NCI-H82 treated with DMSO at 0.1 percent for 48 hours (cell line): ENCODE data around the gene POM121.
"Not testable (repeated sequence)": the region's sequence is repeated elsewhere in the genome, so short reads cannot be mapped to it uniquely, and the experiment has no call there.

ENCODE experiments used
- DNase-seq: peaks from one replicate; lab custom pipeline; 2025; ENCODE audit not compliant: unreplicated experiment; lab: John Stamatoyannopoulos, UW

POM121 gene

DNA sequence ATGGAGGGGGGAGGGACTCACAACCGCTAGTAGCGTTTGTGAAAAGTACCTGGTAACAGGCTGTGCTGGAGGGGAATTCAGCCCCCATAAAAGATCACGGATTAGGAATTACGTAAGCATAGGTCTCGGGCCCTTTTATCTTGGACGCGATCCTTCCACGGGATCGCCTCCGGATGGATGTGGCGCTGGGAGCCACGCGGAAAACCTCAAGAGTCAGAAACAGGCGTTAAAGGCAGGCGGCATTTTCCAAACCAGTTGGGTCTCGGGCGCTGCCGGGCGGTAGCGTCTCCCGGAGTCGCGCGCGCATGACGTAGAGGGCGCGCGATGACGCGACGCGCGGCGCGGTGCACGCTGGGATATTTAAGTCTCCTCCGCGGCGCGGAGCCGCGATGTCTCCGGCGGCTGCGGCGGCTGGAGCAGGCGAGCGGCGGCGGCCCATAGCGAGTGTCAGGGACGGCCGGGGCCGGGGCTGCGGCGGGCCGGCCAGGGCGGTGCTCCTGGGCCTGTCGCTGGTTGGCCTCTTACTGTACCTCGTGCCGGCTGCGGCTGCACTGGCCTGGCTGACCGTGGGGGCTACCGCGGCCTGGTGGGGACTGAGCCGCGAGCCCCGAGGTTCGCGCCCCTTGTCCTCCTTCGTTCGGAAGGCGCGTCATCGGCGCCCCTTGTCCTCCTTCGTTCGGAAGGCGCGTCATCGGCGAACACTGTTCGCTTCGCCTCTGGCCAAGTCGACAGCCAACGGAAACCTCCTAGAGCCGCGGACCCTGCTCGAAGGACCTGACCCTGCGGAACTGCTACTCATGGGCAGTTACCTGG is at the start of gene POM121:
Gene POM121 (plus strand): TSS at position 363 of the 813 bp plus-strand sequence. CDS start 27 bp downstream, at position 390.
- DNase-seq, result peak; percentile 19

DNA sequence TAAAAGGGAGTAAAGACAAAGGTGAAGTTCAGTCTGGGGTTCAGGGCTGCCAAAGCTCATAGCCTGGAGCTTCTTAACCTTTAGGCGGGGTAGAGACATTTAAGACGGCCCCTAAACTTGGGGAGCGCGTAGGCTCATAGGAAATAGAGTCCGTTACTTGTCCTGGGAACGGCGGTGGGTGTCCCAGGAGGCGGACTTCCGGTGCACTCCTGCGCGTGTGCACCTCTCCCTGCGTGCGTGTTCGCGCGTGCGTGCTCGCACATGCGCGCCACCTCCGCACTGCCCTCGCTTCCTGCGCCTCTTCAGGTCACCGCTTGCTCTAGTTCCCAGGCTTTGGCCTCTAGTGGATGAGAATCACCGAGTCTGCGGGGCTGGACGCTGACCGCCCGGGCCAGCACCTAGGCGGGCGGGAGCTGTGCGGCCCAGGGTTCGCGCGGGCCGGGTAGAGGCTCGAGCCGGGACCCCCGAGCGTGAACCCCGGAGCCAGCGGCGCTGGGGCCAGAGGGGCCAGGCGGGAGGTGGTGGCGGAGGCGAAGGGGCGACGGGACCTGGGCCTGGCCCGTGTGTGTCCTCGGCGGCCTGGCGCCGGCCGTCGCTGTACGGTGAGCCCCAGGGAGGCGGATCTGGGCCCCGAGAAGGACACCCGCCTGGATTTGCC is 45.7 kb upstream of the POM121 start:
- DNase-seq, result peak; percentile 68

DNA sequence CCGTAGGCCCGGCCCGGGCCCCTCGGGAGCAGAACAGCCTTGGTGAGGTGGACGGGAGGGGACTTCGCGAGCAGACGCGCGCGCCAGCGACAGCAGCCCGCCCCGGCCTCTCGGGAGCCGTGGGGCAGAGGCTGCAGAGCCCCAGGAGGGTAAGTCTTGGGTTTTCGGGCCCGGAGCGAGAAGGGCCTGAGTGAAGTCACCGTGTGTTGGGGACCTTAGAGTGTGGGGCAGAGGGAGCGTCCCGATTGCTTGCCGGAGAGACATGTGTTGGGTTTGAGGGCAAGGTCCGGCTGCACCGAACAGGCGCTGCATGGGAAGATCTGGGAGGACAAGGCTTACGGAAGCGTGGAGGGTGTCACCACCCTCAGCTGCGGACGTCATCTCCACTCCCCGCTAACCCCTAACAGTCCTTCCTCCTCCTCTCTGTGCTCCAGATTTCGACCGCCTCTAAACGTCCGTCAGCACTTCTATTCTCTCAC is 45.1 kb upstream of the POM121 start:
- not testable (repeated sequence) for DNase-seq

DNA sequence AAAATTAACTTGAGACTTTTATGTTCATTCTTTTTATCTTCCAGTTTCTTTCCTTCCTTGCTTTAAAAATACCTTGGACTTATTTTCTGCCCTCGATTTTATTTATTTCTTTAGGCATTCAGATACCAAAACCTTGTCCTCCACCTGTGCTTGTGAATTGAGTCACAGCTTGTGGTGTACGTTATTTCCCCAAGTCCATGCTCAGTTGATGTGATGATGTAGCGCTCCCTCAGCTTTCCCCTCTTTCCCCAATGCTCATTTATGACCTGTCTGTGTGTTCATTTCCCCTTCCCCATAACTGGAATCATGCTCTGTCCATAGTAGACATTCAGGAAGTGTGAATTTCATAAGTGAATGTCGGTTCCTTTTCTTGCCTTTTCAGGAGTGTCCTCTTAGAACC is 33.1 kb upstream of the POM121 start:
- not testable (repeated sequence) for DNase-seq

DNA sequence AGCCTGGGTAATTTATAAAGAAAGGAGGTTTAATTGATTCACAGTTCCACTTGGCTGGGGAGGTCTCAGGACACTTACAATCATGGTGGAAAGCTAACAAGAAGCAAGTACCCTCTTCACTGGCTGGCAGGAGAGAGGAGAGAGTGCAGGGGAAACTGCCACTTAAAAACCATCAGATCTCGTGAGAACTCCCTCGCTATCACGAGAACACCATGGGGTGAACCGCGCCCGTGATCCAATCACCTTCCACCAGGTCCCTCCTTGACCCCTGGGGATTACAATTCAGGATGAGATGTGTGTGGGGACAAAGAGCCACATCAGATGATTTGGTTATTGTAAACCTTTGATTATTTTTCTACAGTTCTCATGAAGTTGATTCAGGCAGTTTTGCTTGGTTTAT is 20.2 kb upstream of the POM121 start:
- DNase-seq, result not testable (repeated sequence)

DNA sequence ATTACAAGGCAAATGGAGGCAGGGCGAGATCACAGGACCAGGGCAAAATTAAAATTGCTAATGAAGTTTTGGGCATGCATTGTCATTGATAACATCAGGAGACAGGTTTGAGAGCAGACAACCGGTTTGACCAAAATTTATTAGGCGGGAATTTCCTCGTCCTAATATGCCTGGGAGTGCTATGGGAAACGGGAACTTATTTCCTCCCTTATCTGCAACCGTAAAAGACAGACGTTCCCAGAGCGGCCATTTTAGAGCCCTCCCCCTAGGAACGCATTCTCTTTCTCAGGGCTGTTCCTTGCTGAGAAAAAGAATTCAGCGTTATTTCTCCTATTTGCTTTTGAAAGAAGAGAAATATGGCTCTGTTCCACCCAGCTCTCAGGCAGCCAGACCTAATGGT is 16.5 kb upstream of the POM121 start:
- DNase-seq, result not testable (repeated sequence)

DNA sequence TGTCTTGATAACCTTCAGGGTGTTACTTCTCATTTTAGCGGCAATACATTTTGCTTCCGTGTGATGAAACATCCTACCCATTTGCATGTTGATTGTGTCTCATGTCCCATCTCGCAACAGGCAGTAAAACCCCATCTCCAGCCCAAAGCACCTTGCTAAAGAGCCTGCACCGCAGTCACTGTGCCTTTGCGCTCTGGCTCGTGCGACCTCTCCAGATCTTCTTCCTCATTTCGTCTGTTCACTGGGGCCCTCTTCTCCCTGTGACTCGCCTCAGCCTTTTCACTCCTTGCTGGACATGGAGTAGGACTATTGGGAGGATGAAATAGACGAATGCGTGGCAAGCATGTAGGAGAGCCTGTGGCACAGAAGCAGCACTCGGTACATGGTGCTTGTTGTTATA is 13.5 kb upstream of the POM121 start:
- DNase-seq, result not testable (repeated sequence)

DNA sequence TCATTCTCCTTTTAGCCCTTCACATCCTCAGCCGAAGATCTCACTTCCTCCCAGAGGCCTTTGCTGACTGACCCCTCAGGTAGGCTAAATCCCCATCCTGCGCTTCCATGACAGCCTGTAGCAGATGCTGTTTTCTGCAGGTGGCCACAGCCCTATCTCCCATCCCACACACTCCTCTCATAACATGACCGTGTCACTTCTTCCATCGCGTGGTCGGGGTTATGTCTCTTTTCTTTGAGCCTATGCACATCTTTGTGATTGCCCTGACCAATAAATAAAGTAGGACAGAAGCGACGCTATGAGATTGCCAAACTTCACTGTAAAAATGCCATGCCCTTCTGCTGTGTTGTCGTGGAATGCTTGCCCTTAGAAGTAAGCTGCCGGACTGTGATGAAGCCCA is 11.1 kb upstream of the POM121 start:
- not testable (repeated sequence) for DNase-seq

DNA sequence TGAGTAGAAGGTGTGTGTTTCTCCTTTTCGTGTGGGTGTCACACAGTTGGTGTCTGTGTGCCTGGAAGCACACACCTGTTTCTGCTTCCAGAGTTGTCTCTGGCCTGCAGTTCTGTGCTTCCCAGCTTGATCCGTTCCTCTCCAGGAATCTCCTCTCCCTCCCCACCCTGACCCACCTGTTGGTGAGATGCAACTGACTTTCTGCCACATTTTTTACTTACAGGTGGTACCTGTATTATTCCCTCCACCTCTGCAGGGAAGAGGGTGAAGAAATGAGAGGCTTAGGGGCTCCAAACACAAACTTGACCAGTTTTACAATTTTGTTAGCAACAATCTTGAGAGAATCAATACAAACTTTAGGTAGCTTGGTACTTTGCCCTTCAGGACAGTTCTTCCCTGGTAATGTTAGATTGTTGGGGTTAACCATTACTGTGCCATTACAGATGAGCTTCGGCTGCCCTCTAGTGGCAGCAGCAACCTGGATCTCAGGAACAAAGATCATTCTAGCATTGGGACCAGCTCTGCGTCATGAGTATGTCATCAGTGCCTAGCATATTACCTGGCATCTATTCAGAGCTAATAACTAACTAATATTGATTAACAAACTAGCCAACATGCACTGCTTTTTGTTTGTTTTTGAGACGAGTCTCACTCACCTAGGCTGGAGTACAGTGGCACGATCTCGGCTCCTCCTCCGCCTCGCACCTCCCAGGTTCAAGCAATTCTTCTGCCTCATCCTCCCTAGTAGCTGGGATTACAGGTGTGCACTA is 10.0 kb upstream of the POM121 start:
- not testable (repeated sequence) for DNase-seq

DNA sequence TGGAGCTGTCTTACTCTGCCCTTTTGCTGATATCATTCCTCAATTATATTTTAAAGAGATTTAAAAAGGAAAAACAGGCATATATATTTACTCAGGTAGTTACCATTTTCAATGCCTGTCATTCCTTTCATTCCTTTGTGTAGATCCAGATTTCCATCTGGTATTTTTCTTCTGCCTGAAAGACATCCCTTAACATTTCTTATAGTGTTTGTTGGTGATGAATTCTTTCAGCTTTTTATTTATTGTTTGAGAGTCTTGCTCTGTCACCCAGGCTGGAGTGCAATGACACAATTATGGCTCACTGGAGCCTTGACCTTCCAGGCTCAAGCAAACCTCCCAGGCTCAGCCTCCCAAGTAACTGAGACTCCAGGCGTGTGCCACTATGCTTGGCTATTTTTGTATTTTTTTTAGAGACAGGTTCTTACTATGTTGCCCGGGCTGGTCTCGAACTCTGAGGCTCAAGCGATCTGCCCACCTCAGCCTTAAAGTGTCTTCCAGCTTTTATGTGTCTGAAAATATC is 5.6 kb upstream of the POM121 start:
- no peak for DNase-seq

DNA sequence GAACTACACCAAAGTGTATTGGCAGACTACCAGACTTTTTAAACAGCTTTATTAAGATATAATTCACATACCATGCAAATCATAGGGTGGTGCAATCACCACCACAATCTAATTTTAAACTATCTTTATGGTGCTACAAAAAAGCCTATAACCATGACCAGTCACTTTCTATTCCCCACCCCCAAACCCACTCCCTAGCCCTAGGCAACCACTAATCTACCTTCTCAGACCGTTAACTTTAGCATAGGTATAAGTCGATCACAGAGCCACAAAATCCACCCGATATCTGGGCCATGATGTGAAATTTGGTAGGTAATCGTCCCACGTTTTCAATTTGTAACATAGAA is 536 bp upstream of the POM121 start:
- peak; percentile 19 for DNase-seq

DNA sequence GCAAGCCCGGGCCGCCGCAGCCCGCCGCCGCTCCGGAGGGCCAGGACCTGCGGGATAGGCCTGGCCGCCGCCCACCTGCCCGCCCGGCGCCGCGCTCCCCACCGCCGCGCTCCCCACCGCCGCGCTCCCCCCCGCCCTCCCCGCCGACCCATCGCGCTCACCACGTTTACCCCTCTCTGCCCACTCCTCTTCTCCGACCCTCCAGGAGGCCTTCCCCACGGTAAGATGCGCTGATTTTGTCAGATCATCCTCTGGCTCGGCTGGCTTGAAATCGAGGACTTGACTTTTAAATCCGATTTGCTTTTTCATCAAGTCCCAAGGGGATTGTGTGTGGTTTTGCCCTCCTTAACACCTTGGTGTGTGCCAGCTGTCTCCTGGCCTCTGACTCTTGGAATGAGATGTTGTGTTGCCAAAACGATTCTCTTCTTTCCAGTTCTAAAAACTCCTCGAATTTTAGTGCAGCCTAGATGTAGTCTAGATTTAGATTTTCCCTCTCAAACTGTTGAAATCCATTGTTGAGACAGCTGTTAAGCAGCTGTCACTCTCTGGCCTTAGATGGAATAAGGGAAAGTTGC is 738 bp downstream of the POM121 start:
- DNase-seq, result peak; percentile 50

DNA sequence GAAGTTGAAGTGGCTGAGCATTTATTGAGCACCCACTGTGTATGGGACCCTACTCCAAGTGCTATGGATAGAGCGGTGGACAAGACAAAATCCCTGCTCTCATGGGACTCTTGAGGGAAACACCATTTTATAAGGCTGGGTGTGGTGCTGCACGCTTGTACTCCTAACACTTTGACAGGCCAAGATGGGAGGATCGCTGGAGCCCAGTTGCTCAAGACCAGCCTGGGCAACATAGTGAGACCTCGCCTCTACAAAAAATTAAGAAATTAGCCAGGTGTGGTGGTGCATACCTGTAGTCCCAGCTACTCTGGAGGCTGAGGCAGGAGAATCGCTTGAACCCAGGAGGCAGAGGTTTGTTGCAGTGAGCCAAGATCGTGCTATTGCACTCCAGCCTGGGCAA is 2.9 kb downstream of the POM121 start:
- DNase-seq, result not testable (repeated sequence)

DNA sequence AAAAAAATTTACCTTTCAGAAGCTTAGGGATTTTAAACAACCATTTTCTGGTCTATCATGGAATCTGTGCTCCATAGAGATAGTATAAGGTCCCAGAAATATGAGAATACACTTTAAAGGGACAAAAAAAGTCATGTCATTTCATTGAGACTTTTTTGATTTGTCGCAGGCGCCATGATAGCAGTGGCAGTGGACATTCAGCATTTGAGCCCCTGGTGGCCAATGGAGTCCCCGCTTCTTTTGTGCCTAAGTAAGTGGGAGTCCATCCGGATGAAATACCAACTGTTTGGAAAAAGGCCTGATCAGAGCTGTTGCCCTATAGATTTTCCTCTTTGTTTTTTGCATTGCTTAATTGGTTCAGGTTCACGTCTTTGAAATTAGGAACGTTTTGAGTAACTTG is 3.3 kb downstream of the POM121 start:
- DNase-seq, result not testable (repeated sequence)

DNA sequence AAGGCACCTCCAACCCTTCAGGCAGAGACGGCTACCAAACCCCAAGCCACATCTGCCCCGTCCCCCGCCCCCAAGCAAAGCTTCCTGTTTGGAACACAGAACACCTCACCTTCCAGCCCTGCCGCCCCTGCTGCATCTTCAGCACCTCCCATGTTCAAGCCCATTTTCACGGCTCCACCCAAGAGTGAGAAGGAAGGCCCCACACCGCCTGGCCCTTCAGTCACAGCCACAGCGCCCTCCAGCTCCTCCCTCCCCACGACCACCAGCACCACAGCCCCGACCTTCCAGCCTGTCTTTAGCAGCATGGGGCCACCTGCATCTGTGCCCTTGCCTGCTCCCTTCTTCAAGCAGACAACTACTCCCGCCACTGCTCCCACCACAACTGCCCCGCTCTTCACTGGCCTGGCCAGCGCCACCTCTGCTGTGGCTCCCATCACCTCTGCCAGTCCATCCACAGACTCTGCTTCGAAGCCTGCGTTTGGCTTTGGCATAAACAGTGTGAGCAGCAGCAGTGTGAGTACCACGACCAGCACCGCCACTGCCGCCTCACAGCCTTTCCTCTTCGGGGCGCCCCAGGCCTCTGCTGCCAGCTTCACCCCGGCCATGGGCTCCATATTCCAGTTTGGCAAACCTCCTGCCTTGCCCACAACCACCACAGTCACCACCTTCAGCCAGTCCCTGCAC is 17.3 kb downstream of the POM121 start:
- not testable (repeated sequence) for DNase-seq

DNA sequence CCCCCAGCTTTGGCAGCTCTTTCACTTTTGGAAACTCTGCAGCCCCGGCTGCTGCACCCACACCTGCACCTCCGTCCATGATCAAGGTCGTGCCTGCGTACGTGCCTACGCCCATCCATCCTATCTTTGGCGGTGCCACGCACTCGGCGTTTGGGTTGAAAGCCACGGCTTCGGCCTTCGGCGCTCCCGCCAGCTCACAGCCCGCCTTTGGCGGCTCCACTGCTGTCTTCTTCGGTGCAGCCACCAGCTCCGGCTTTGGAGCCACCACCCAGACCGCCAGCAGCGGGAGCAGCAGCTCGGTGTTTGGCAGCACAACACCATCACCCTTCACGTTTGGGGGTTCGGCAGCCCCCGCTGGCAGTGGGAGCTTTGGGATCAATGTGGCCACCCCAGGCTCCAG is 18.1 kb downstream of the POM121 start:
- not testable (repeated sequence) for DNase-seq

DNA sequence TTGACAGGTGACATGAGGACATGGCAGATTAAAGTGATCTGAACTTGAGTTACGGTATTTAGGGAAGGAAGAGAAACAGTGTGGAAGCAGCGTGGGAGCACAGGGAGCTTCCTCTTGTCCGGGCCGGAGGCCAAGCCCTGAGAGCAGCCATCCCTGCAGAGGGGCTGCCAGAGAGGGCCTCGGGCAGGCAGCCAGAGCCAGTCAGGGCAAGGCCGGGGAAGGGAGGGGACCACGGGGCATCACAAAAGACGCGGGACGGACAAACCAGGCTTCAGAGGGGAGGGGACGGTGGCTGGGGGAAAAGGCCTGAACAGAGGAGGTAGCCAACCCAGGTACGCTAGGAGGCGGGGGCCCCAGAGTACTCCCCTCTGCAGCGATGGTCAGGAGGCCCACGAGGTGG is 20.0 kb downstream of the POM121 start:
- DNase-seq, result not testable (repeated sequence)

DNA sequence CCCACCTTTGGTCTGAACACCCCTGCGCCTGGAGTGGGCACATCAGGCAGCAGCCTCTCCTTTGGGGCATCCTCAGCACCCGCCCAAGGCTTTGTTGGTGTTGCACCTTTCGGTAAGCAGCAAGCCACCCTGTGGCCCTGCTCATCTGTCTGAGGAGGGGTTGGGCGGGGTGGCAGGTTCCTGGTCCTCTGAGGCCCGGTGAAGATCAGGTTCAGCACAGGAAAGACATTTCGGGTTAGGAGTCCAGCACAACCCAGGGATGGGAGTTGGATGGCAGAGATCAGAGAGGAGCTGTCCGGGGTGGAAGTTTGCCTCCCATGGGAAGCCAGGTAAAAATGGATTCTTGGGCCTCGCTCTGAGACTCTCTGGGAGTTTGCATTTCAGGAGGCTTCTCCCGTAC is 20.7 kb downstream of the POM121 start:
- not testable (repeated sequence) for DNase-seq

DNA sequence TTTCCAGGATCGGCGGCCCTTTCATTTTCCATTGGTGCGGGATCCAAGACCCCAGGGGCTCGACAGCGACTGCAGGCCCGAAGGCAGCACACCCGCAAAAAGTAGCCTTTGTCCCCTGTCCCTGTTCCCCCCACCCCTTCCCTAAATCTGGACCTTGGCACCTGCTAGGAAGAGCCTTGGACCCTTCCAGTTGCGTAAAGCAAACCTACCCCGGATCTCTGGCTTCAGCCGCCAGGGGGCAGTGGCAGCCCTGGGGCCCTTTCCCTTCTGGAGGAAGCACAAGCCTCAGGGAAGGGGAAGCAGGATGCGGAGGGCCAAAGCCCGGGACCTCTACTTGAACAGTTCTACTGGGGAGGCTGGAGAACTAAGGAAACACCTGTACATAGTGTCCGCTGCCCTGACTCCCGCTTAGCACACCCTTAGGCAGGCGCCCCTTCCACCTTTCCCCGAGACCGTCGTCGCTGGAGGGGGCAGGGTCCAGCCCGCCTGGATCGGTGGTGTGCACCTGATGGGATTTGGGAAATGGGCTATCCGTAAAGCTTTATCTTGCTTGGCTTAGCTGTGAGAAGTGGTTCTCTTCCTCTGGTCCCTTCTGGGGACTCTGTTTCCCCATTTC is 21.3 kb downstream of the POM121 start:
- DNase-seq, result not testable (repeated sequence)

DNA sequence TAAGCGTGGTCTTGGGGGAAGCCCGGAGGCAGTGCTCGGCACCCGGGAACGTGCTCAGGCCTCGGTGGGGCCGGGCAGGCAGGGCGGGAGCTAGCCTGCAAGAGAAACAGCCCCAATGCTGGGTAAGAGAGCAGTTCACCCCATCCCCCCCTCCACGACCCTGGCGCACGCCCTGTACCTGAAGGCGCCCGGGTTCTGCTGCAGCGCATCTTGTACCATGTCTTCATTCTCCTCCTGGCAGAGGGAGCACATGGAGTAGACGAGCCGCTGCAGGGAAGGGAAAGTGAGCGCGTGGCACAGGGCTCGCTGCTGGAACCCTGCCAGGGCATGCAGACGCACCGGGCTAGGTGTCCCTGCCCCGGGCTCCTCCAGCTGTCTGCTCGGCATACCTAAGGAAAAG is 23.8 kb downstream of the POM121 start:
- not testable (repeated sequence) for DNase-seq
